GM19035 (cell line): ENCODE results near the gene TOR3A.
"Not testable (repeated sequence)": the region's sequence is repeated elsewhere in the genome, so short reads cannot be mapped to it uniquely, and the experiment has no call there.

ENCODE experiments used
- ATAC-seq: cut with Tn5 transposase; IDR thresholded peaks from one replicate; pipeline ENCODE4 v1.9.1; 2021; ENCODE audit not compliant: unreplicated experiment

Gene TOR3A, protein sequence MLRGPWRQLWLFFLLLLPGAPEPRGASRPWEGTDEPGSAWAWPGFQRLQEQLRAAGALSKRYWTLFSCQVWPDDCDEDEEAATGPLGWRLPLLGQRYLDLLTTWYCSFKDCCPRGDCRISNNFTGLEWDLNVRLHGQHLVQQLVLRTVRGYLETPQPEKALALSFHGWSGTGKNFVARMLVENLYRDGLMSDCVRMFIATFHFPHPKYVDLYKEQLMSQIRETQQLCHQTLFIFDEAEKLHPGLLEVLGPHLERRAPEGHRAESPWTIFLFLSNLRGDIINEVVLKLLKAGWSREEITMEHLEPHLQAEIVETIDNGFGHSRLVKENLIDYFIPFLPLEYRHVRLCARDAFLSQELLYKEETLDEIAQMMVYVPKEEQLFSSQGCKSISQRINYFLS

DNA sequence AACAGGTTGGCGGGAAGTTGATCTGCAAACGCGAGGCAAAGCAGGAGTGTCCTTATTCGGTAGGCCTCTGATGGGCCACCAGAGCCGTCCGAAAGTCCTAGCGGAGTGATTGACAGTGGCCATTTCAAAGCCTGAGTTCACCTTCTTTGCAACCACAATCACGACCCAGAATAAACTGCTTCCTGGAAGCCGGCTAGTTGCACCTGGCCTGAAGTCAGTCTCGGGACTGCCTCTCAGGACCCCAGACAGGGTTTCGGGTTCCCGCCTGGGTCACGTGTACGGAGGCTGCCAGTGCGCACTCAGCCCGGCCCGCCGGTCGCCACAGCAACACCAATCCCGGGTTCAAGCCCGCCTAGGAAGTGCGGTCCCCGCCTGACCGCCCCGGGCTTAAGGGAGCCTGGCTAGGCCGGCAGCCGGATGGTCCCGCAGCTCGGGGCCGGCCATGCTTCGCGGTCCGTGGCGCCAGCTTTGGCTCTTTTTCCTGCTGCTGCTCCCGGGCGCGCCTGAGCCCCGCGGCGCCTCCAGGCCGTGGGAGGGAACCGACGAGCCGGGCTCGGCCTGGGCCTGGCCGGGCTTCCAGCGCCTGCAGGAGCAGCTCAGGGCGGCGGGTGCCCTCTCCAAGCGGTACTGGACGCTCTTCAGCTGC lies at the start of gene TOR3A:
TSS of gene TOR3A (plus strand) at position 384 of the 646 bp plus-strand sequence. CDS start at position 443, 59 bp downstream.
- ATAC-seq = peak; percentile 83

- peak; percentile 78 for ATAC-seq
These were observed 47.1 kb upstream of the TOR3A start for GRCh38 chr1:179034720-179035119.

DNA sequence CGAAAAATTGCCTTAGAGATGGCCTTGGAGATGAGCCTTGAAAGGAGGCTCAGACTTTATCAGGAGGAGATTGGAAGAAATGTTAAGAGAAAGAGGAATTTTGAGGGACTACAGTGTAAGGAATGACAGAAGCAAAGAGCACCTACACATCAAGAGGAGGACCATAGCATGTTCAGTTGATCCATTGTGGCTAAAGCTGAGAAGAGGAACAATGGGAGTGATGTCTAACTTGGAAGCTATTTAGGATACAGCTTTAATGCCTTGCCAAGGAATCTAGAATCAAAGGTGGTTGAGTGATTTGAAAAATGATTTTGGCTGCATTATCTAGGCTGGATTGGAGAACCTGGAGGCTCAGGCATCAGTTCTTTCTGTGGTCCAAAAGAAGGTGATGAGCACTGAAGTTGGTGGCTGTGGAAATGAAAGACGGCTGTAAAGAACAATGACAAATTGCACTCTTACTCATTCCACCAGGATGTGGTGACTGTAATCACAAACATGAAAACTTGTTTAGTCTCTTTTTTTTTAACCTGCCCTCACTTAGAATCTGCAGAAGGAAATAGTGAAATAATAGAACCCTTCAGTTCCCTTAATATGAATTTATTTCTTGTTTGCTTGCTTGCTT lies 44.9 kb upstream of the TOR3A start:
- no peak for ATAC-seq

DNA sequence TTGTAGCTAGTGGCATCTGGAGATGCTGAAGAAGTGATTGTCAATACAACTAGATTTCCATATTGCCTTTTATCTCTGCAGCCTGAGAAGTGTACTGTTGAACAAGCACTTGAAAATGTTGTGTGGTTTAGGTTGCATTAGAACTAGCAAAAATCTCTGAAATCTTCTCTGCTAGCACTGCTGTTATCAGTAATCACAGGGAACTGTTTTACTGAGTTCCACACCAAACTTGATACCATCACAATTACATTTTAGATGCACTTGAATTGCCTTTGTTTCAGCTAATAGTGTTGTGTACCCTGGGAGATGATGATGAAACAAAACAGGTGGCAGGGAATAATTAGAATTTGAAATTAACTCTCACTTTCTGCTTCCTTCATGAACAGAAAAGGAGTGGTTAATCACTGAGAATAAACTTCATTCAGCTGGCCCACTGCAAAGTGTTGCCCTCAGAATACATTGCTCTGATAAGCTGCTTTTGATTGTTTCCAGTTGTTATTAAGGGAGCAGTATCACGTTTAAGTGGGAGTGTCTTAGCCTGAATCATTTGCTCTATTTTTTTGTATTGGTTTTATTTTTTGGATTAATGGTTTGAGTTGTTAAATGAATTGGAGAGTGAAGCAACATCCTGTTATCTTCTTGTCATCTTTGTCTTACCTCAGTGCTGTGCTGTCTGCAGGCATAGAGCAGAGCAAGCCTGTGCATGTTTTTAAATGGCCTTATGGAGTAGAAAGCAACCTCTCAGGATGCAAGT lies 43.2 kb upstream of the TOR3A start:
- no peak for ATAC-seq

GRCh38 chr1:179039502-179040174 lies 42.2 kb upstream of the TOR3A start:
- not testable (repeated sequence) for ATAC-seq

GRCh38 chr1:179040175-179040551 lies 41.7 kb upstream of the TOR3A start:
- ATAC-seq = not testable (repeated sequence)

DNA sequence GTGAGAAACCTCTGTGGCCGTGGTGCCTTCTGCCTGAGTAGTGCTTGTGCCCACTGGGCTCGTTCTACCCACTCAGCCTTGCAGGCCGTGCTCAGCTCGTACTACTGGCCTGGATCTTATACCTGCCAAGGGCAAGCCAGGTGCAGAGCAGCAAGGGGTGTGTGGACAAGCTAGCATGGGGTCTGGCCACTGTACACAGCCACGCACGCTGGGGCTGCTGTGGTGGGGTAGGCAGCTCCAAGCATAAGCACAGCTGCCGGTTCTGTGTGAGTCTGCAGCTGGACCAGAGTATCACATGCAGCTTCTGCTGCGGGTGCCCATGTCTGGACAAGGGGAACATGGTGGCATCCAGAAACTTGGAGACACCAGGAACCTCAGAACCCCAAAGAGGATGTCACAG lies 39.8 kb upstream of the TOR3A start:
- no peak for ATAC-seq

- no peak for ATAC-seq
These were observed 39.2 kb upstream of the TOR3A start for GRCh38 chr1:179042700-179043099.

GRCh38 chr1:179043266-179043665 lies 38.6 kb upstream of the TOR3A start:
- ATAC-seq = no peak

DNA sequence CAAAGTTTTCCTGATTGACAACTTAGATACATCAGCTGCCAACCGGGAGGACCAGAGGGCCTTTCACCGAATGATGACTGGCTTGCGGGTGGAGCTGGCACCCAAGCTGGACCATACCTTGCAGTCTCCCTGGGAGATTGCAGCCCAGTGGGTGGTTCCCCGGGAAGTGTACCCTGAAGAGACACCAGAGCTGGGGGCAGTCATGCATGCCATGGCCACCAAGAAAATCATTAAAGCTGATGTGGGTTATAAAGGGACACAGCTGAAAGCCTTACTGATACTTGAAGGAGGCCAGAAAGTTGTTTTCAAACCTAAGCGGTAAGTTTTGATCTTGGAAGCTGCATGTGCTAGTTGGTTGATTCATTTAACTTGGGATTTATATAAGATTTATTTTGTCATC lies 38.0 kb upstream of the TOR3A start:
- no peak for ATAC-seq

DNA sequence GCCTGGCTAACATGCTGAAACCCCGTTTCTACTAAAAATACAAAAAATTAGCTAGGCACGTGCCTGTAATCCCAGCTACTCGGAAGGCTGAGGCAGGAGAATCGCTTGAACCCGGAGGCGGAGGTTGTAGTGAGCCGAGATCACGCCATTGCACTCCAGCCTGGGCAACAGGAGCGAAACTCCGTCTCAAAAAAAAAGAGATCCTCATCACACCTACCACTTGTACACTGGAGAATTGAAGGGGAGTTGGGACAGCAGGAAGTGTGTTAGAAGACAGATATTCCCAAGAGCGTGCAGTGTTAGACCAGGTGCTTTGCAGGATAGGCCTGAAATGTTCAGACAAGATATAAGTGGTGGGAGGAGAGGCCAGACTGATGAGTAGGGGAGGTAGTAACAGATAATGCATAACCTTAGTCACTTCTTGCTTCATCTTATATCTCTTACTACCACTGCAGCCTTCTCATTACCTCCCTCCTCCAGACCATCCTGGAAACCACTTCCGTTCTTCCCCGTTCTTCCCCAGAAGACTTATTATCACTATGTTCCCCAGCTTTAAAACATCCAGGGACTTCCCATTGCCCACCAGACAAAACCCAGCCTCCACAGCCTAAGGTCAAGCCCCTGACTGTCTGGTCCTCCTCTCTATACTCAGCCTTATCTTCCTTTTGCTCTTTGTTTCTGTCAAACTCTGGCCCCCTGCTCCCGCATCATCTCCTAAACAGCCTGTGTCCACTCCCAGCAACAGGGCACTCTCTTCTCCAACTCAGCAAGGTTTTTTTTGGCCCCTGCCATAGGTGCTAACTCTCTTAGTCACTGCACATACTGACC lies 34.8 kb upstream of the TOR3A start:
- ATAC-seq = no peak

- no peak for ATAC-seq
These were observed 34.3 kb upstream of the TOR3A start for GRCh38 chr1:179047636-179047997.

DNA sequence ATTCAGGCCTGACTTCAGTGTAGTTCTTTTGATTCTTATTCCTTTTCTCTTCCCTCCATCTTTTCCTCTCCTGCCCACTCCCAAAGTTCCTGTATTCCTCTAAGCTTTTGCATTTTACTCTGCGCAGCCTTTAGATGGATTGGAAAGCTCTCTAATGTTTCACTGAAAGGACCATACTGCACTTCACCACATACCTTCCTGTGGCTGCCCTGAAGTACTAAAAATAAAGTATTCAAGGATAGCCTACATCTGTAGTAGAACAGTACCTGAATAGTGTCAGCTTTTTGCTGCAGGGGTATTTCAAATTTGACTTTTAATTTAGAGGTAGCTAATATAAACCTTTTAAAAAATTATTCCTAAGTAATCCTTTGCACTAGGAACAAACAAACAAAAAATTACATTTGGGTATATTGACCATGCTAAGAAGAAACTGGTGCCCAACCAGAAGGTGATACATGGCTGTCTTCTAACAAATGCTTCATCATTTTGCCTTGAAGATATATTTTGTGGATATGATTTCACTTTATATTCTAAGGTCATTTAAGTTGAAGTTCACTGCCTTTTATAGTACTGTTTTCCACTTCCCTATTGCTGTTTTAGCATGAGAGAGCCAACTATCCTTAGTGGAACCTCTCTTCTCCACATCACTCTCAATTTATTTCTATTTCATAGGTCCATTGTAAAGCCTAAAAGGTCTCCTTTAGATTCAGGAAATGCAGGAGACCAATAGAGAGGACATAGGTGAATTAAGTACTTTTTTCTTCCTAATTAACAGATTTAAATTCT lies 33.3 kb upstream of the TOR3A start:
- no peak for ATAC-seq

DNA sequence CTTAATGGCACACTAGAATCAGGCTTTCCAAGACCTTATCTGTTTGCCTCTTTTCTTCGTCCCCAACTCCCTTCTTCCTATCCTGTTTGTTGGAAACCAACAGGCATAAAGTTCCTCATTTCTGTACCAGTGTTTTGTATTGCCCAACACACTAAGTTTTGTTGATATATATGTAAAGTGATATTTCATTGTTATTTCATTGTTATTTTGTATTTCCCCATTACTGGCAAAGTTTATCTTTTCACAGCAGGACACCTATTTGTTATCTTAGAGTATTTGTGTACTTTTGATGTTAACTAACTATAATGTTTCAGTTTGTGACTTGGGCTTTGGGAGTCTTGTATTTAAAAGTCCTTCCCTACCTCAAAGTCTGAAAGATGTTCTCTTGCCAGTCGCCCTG lies 29.1 kb upstream of the TOR3A start:
- ATAC-seq = no peak

GRCh38 chr1:179053486-179053885 lies 28.4 kb upstream of the TOR3A start:
- ATAC-seq = no peak

DNA sequence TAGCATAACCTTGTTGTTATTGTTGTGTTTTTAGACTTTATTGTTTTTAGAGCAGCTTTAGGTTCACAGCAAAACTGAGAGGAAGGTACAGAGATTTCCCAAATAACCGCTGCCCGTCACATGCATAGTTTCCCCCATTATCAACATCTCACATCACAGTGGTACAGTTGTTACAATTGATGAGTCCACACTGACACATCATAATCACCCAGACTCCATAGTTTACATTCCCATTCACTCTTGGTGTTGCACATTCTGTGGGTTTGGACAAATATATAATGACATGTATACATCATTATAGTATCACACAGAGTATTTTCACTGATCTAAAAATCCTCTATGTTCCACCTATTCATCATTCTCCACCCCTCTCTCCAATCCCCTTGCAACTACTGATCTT lies 25.9 kb upstream of the TOR3A start:
- no peak for ATAC-seq

- ATAC-seq = no peak
These were observed 23.1 kb upstream of the TOR3A start for GRCh38 chr1:179058487-179059483.
